HepG2 (cell line): ENCODE results near the gene NELFB. TPM values are rescaled to one million over a fixed set of nuclear protein-coding genes. Genes with fewer than 3 reads are reported as not detected.

Experiments used
- ATAC-seq: fragments of 200-7000 bp; cut with Tn5 transposase; 3 replicates; pipeline ENCODE4 v1.9.1; 2020; ENCODE audit warnings: mild to moderate bottlenecking, moderate library complexity
- BruUV-seq: library from RNA; stranded (reverse); fragments of 400-500 nt; replicated peaks from 2 replicates; lab custom pipeline; 2021; lab: Mats Ljungman, UMichigan
- CTCF ChIA-PET: fragments of 300-600 bp; formaldehyde crosslinking; extraction: SDS; loops from one replicate; lab custom pipeline; 2021; ENCODE audit warnings: low total read pairs, inconsistent platforms, low intra/inter-chr PET ratio; lab: Yijun Ruan, JAX
- POLR2A ChIA-PET: fragments of 350-600 bp; sonication (Branson Sonifier 250); formaldehyde crosslinking; loops from one replicate; lab custom pipeline; 2020; ENCODE audit warnings: antibody characterized with exemption, inconsistent platforms; lab: Yijun Ruan, JAX
- DNase-seq: peaks from one replicate; pipeline ENCODE4 v3.0.0-alpha.2; 2015; ENCODE audit warnings: low spot score
- FAIRE-seq: peaks from 3 replicates; lab custom pipeline; 2011; peaks lifted over from hg19 to GRCh38; lab: Jason Lieb, UNC
- H2AFZ ChIP-seq: one replicate; pipeline ENCODE4 v1.6.1; 2011; ENCODE audit warnings: low read length, inconsistent platforms
- H3K27ac ChIP-seq: fragments of 300-600 bp; 3 replicates; pipeline ENCODE4 v1.8.0; 2011; ENCODE audit warnings: mixed run types, mild to moderate bottlenecking, mixed read lengths, low read length, inconsistent platforms; ENCODE audit not compliant: insufficient read depth; ENCODE audit errors: extremely low read length
- H3K27me3 ChIP-seq, 2 experiments: fragments of 200-600 bp in 1 of 2; 2 replicates in 1 of 2; 3 replicates in 1 of 2; pipeline versions ENCODE4 v1.6.0 to v1.8.0; 2011; ENCODE audit warnings: low read length in 2 of 2, mild to moderate bottlenecking in 2 of 2, moderate library complexity in 2 of 2, inconsistent platforms in 1 of 2; ENCODE audit not compliant: insufficient read depth in 2 of 2, control insufficient read depth in 1 of 2
- H3K36me3 ChIP-seq, 2 experiments: fragments of 200-600 bp in 1 of 2; replicated peaks in 1 of 2; 2 replicates in 1 of 2; 3 replicates in 1 of 2; pipeline versions ENCODE4 v1.5.1 to v1.8.0; 2011; ENCODE audit warnings: low read length in 2 of 2, inconsistent platforms in 1 of 2; ENCODE audit not compliant: insufficient read depth in 2 of 2, control insufficient read depth in 1 of 2
- H3K4me1 ChIP-seq: 2 replicates; pipeline ENCODE4 v1.5.1; 2012; ENCODE audit warnings: low read length, inconsistent platforms; ENCODE audit not compliant: insufficient read depth
- H3K4me2 ChIP-seq: 2 replicates; pipeline ENCODE4 v1.6.0; 2011; ENCODE audit warnings: low read depth, low read length, inconsistent platforms
- H3K4me3 ChIP-seq, 3 experiments: fragments of 200-600 bp in 1 of 3; sonication (generic), shearing (Covaris generic) in 1 of 3; replicated peaks in 1 of 3; 2 replicates each; pipeline ENCODE4 v1.5.1; 2011 to 2016; ENCODE audit warnings: low read length in 3 of 3, inconsistent platforms in 2 of 3, low read depth in 2 of 3, mild to moderate bottlenecking in 2 of 3, control low read depth in 1 of 3, mixed read lengths in 1 of 3; ENCODE audit not compliant: insufficient read depth in 1 of 3
- H3K79me2 ChIP-seq: one replicate; pipeline ENCODE4 v1.6.1; 2011; ENCODE audit warnings: low read length, inconsistent platforms; ENCODE audit not compliant: insufficient read depth
- H3K9ac ChIP-seq: 2 replicates; pipeline ENCODE4 v1.6.0; 2011; ENCODE audit warnings: mild to moderate bottlenecking, low read depth, low read length, inconsistent platforms; ENCODE audit not compliant: insufficient read depth
- H3K9me3 ChIP-seq: 2 replicates; pipeline ENCODE4 v1.5.1; 2012; ENCODE audit warnings: mild to moderate bottlenecking, low read length
- H4K20me1 ChIP-seq: 2 replicates; pipeline ENCODE4 v1.6.0; 2011; ENCODE audit warnings: inconsistent platforms, mild to moderate bottlenecking, low read length, moderate library complexity; ENCODE audit not compliant: insufficient read depth
- ARID2 ChIP-seq: sonication (generic); formaldehyde crosslinking; IDR thresholded peaks from 2 replicates; pipeline ENCODE4 v1.8.1; 2022; ENCODE audit warnings: mild to moderate bottlenecking, missing genetic modification reagents, borderline replicate concordance
- ELK4 ChIP-seq: sonication (generic); formaldehyde crosslinking; IDR thresholded peaks from 2 replicates; pipeline ENCODE4 v1.9.0; 2021; ENCODE audit warnings: missing genetic modification reagents, borderline replicate concordance
- HHEX ChIP-seq: IDR thresholded peaks from 2 replicates; pipeline ENCODE4 v1.6.1; 2016; ENCODE audit warnings: control low read depth
- RXRA ChIP-seq: sonication (generic); formaldehyde crosslinking; IDR thresholded peaks from 2 replicates; pipeline ENCODE4 v1.5.1; 2020; ENCODE audit warnings: missing genetic modification reagents
- TEAD2 ChIP-seq: sonication (generic); formaldehyde crosslinking; IDR thresholded peaks from 2 replicates; pipeline ENCODE4 v1.9.0; 2021; ENCODE audit warnings: missing genetic modification reagents
- TFE3 ChIP-seq: IDR thresholded peaks from 2 replicates; pipeline ENCODE4 v1.6.1; 2016
- ZNF235 ChIP-seq: sonication (generic); formaldehyde crosslinking; IDR thresholded peaks from 2 replicates; pipeline ENCODE4 v1.8.1; 2023; ENCODE audit warnings: mild to moderate bottlenecking, missing genetic modification reagents, borderline replicate concordance
- ZNF337 ChIP-seq: sonication (generic); formaldehyde crosslinking; IDR thresholded peaks from 2 replicates; pipeline ENCODE4 v1.5.1; 2020; ENCODE audit warnings: missing genetic modification reagents, low read depth, mild to moderate bottlenecking, borderline replicate concordance
- ZNF383 ChIP-seq: sonication (generic); formaldehyde crosslinking; IDR thresholded peaks from 2 replicates; pipeline ENCODE4 v1.4.0; 2020; ENCODE audit warnings: missing genetic modification reagents, mild to moderate bottlenecking, borderline replicate concordance
- ZNF615 ChIP-seq: sonication (generic); formaldehyde crosslinking; IDR thresholded peaks from 2 replicates; pipeline ENCODE4 v1.5.0; 2020; ENCODE audit warnings: mild to moderate bottlenecking, missing genetic modification reagents, borderline replicate concordance
- WGBS: methylation state at CpG from one replicate; pipeline ENCODE4 v1.1.6; 2017; ENCODE audit warnings: low lambda C conversion rate; 5-methylcytosine and 5-hydroxymethylcytosine counted together
- in situ Hi-C: cut with HindIII; loops from 2 replicates; pipeline ENCODE4 v1.10.0; 2017; ENCODE audit warnings: low pct_unique_long_range_greater_than_20kb; ENCODE audit not compliant: extremely low pct_ligation_motif_present
- intact Hi-C: fragments of 100-400 bp; cut with micrococcal nuclease; formaldehyde crosslinking; loops from one replicate; pipeline ENCODE4 v1.10.0; 2022; ENCODE audit not compliant: unreplicated experiment
- polyA plus RNA-seq, 8 experiments: library from polyadenylated mRNA; depleted of rRNA in 3 of 8; stranded (reverse) in 7 of 8; unstranded in 1 of 8; fragments of >200 nt; fragmentation: Illumina TruSeq in 4 of 8; extraction: Trizol in 4 of 8; gene quantifications; 2 replicates each; pipeline versions ENCODE4 v1.2.1 to v1.2.3, GENCODE V29; 2011 to 2016; ENCODE audit warnings: low read depth in 4 of 8, missing spikeins in 1 of 8, mixed read lengths in 1 of 8; ENCODE audit not compliant: insufficient read depth in 1 of 8
- total RNA-seq, 5 experiments: library from RNA; depleted of rRNA; stranded (reverse); fragments of >200 nt; fragmentation: Illumina TruSeq; extraction: Trizol; gene quantifications; 2 replicates each; pipeline ENCODE4 v1.2.3, GENCODE V29; 2016; ENCODE audit warnings: low read depth in 1 of 5

NELFB gene
- total and polyA plus RNA-seq, 2 of the 13 experiments (the other 11 are each of a cell fraction or from before 2014, with no cell fraction given): 26.5 to 45.8 TPM

DNA sequence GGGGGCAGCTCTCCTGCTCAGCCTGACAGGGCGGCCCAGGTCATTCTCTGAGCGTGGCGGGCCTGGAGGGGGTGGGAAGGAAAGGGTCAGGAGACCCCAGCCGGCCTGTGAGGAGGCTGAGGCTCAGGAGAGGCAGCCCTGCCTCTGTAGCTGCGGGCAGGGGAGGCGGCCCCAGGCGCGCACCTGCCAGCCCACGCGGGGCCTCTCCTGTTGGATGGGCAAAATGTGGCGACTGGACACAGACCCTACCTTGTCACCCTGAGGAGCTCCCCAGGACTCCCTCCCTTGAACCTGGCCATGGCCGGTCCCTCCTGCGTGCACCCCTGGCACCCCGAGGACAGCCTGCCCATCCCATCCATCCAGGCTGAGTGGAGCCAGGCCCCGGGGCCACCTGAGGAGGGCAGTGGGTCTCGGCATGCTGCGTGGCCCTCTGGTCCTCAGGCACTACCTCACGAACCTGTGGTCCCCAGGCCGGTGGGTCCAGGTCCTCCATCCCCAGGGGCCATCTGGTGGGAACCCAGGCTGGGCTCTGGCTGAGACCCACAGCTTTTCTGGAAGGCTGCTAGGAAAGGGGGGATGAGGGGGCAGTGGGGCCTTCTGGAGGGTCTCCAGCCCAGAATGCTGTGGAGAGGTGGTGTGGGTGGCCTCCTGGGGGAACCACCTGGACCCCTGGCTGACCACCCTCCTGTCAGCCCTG lies 62.0 kb downstream of the NELFB start:
- CTCF ChIA-PET: no interaction called here
- DNase-seq (no peak), FAIRE-seq (no peak), ATAC-seq (no peak)
- Histone ChIP-seq H3K4me1 (peaks cover 38% of the 10 kb centered on the region), H3K27ac (no peak overlapping the region), H3K9me3 (no peaks in the 10 kb centered on the region), H3K4me3 (no peak overlapping the region), H4K20me1 (peaks cover 4% of the 10 kb centered on the region; the same call in 1 of the 2 replicates), H3K9ac (no peak overlapping the region), H3K36me3 (no peaks in the 10 kb centered on the region), H3K79me2 (no peaks in the 10 kb centered on the region), H3K4me2 (no peak overlapping the region), H3K27me3 (peaks cover 18 to 74% of the 10 kb centered on the region in 2 experiments), H2AFZ (no peak overlapping the region)
- BruUV-seq: no TSS peak
- TF ChIP-seq ZNF615 (CRISPR knock-in tag): no peak
- TF ChIP-seq HHEX (CRISPR knock-in tag): no peak
- TF ChIP-seq ELK4 (CRISPR knock-in tag): no peak
- TF ChIP-seq ARID2: no peak
- TF ChIP-seq RXRA (CRISPR knock-in tag): no peak
- no peak for TF ChIP-seq ZNF383 (CRISPR knock-in tag)
- TF ChIP-seq ZNF337: no peak
- TF ChIP-seq ZNF235 (CRISPR knock-in tag): no peak
- TF ChIP-seq TFE3: no peak
- TF ChIP-seq TEAD2 (CRISPR knock-in tag): no peak
- in situ Hi-C loops: no loop called here
- POLR2A ChIA-PET: no interaction called here
- 58% methylated on average over 7 of the region's 19 CpGs for WGBS
- intact Hi-C loops: no loop called here
